ENCODE data around the gene IL16.

DNA sequence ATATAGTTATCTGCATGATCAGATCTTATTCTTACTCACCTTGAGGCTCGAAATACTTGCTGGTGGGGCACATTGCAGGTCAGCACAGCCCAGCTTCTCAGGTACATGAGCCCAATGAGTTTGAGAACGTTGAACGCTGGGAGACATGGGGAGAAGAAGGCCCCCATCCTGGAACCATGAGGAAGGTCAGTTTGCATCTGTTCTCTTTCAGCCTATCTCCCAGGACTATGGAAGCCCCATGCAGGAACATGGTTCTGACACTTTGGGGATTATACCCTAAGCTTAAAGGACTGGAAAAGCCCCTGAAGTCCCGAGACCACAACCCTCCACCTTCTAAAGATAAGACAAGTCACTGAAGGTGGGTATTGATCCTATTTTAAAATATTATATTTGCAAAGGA lies 144.7 kb downstream of the IL16 start:
- TF ChIP-seq, protein P1, sequence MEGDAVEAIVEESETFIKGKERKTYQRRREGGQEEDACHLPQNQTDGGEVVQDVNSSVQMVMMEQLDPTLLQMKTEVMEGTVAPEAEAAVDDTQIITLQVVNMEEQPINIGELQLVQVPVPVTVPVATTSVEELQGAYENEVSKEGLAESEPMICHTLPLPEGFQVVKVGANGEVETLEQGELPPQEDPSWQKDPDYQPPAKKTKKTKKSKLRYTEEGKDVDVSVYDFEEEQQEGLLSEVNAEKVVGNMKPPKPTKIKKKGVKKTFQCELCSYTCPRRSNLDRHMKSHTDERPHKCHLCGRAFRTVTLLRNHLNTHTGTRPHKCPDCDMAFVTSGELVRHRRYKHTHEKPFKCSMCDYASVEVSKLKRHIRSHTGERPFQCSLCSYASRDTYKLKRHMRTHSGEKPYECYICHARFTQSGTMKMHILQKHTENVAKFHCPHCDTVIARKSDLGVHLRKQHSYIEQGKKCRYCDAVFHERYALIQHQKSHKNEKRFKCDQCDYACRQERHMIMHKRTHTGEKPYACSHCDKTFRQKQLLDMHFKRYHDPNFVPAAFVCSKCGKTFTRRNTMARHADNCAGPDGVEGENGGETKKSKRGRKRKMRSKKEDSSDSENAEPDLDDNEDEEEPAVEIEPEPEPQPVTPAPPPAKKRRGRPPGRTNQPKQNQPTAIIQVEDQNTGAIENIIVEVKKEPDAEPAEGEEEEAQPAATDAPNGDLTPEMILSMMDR (IDR thresholded peaks at IDR 0.05): no peak
- no peak for TF ChIP-seq EZH2 (IDR thresholded peaks at IDR 0.05; ENCODE audit: borderline replicate concordance, insufficient read depth, low read depth, low read length, poor library complexity, severe bottlenecking)
